ENCODE measurements around the gene AKIP1.
"Not testable (repeated sequence)": the region's sequence is repeated elsewhere in the genome, so short reads cannot be mapped to it uniquely, and the experiment has no call there.

AKIP1 gene

GRCh38 chr11:8911029-8911823 lies at the start of gene AKIP1:
AKIP1 (plus strand) TSS chr11:8911189; CDS start chr11:8911450, 261 bp downstream.
- DNase-seq (ENCODE audit: low read depth in 2 of 2) = peak; percentile 89

- no peak for DNase-seq (ENCODE audit: low read depth in 2 of 2)
Measured at GRCh38 chr11:8863838-8864237, 47.2 kb upstream of the AKIP1 start.

GRCh38 chr11:8865304-8865703 lies 45.7 kb upstream of the AKIP1 start:
- DNase-seq (ENCODE audit: low read depth in 2 of 2) = no peak

GRCh38 chr11:8867035-8867434 lies 44.0 kb upstream of the AKIP1 start:
- DNase-seq (ENCODE audit: low read depth in 2 of 2) = no peak

GRCh38 chr11:8867931-8868631 lies 42.9 kb upstream of the AKIP1 start:
- DNase-seq (ENCODE audit: low read depth in 2 of 2) = no peak

GRCh38 chr11:8870411-8871170 lies 40.4 kb upstream of the AKIP1 start:
- DNase-seq (ENCODE audit: low read depth in 2 of 2) = no peak

GRCh38 chr11:8871171-8871775 lies 39.7 kb upstream of the AKIP1 start:
- no peak for DNase-seq (ENCODE audit: low read depth in 2 of 2)

GRCh38 chr11:8871962-8872361 lies 39.0 kb upstream of the AKIP1 start:
- no peak for DNase-seq (ENCODE audit: low read depth in 2 of 2)

GRCh38 chr11:8873741-8874405 lies 37.1 kb upstream of the AKIP1 start:
- no peak for DNase-seq (ENCODE audit: low read depth in 2 of 2)

- DNase-seq (ENCODE audit: low read depth in 2 of 2) = no peak
Measured at GRCh38 chr11:8878771-8879170, 32.2 kb upstream of the AKIP1 start.

- not testable (repeated sequence) for DNase-seq (ENCODE audit: low read depth in 2 of 2)
Measured at GRCh38 chr11:8881585-8881984, 29.4 kb upstream of the AKIP1 start.

- DNase-seq (ENCODE audit: low read depth in 2 of 2) = no peak
Measured at GRCh38 chr11:8886322-8886721, 24.7 kb upstream of the AKIP1 start.

- DNase-seq (ENCODE audit: low read depth in 2 of 2) = not testable (repeated sequence)
Measured at GRCh38 chr11:8891185-8891584, 19.8 kb upstream of the AKIP1 start.

- no peak for DNase-seq (ENCODE audit: low read depth in 2 of 2)
Measured at GRCh38 chr11:8899119-8899753, 11.8 kb upstream of the AKIP1 start.

- no peak for DNase-seq (ENCODE audit: low read depth in 2 of 2)
Measured at GRCh38 chr11:8905528-8906165, 5.3 kb upstream of the AKIP1 start.

- no peak for DNase-seq (ENCODE audit: low read depth in 2 of 2)
Measured at GRCh38 chr11:8907116-8907515, 3.9 kb upstream of the AKIP1 start.

GRCh38 chr11:8908099-8908498 lies 2.9 kb upstream of the AKIP1 start:
- no peak for DNase-seq (ENCODE audit: low read depth in 2 of 2)

- DNase-seq (ENCODE audit: low read depth in 2 of 2) = no peak
Measured at GRCh38 chr11:8910649-8911026, 351 bp upstream of the AKIP1 start.

GRCh38 chr11:8913961-8914660 lies 3.1 kb downstream of the AKIP1 start:
- DNase-seq (ENCODE audit: low read depth in 2 of 2) = peak; percentile 18 to 22

GRCh38 chr11:8914661-8915018 lies 3.7 kb downstream of the AKIP1 start:
- DNase-seq (ENCODE audit: low read depth in 2 of 2) = no peak
